ENCODE data around the gene EXOSC10.
"Not testable (repeated sequence)": the region's sequence is repeated elsewhere in the genome, so short reads cannot be mapped to it uniquely, and the experiment has no call there.

DNA sequence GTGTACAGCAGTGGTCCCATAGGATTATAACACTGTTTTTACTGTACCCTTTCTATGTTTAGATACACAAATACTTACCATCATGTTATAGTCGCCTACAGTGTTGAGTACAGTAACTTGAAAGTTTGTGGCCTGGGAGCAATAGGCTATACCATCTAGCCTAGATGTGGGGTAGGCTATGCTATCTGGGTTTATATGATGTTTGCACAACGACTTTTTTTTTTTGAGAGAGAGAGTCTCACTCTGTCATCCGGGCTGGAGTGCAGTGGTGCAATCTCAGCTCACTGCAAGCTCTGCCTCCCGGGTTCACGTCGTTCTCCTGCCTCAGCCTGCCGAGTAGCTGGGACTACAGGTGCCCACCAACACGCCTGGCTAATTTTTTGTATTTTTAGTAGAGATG, 80.3 kb downstream of the EXOSC10 start:
- TF ChIP-seq, protein P1, sequence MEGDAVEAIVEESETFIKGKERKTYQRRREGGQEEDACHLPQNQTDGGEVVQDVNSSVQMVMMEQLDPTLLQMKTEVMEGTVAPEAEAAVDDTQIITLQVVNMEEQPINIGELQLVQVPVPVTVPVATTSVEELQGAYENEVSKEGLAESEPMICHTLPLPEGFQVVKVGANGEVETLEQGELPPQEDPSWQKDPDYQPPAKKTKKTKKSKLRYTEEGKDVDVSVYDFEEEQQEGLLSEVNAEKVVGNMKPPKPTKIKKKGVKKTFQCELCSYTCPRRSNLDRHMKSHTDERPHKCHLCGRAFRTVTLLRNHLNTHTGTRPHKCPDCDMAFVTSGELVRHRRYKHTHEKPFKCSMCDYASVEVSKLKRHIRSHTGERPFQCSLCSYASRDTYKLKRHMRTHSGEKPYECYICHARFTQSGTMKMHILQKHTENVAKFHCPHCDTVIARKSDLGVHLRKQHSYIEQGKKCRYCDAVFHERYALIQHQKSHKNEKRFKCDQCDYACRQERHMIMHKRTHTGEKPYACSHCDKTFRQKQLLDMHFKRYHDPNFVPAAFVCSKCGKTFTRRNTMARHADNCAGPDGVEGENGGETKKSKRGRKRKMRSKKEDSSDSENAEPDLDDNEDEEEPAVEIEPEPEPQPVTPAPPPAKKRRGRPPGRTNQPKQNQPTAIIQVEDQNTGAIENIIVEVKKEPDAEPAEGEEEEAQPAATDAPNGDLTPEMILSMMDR (IDR thresholded peaks at IDR 0.05; ENCODE audit: low read depth, low read length): not testable (repeated sequence)
- not testable (repeated sequence) for TF ChIP-seq MYC (IDR thresholded peaks at IDR 0.05; ENCODE audit: low read depth, low read length); POLR2A (IDR thresholded peaks at IDR 0.05; ENCODE audit: extremely low read depth, insufficient read length)
- TF ChIP-seq, protein P2, sequence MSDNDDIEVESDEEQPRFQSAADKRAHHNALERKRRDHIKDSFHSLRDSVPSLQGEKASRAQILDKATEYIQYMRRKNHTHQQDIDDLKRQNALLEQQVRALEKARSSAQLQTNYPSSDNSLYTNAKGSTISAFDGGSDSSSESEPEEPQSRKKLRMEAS (IDR thresholded peaks at IDR 0.05; ENCODE audit: low read depth, low read length): not testable (repeated sequence)

Data from NB4 (cell line).